Activated B cell treated with CpG ODN at 0.5 μM for 24 hours (primary cell): ENCODE data around the gene CRMP1. TPM values are rescaled to one million over a fixed set of nuclear protein-coding genes. Genes with fewer than 3 reads are reported as not detected.

Experiments
- ATAC-seq: fragments of 200-7000 bp; cut with Tn5 transposase; one replicate; pipeline ENCODE4 v1.10.0; 2021; ENCODE audit warnings: low read depth, mild to moderate bottlenecking, moderate library complexity
- CTCF ChIA-PET: fragments of 350-600 bp; sonication (Branson Sonifier 250); formaldehyde crosslinking; loops from one replicate; lab custom pipeline; 2021; ENCODE audit warnings: antibody characterized with exemption; lab: Charles Lee
- POLR2A ChIA-PET: fragments of 350-600 bp; sonication (Branson Sonifier 250); formaldehyde crosslinking; loops from one replicate; lab custom pipeline; 2021; ENCODE audit warnings: antibody characterized with exemption; lab: Charles Lee
- DNase-seq: peaks from one replicate; pipeline ENCODE4 v3.0.0; 2022
- H3K27ac Mint-ChIP-seq: one replicate; pipeline ENCODE4 v1.8.0; 2020; ENCODE audit warnings: mixed read lengths
- H3K27me3 Mint-ChIP-seq: one replicate; pipeline ENCODE4 v1.8.0; 2021; ENCODE audit warnings: mixed read lengths
- H3K36me3 Mint-ChIP-seq: one replicate; pipeline ENCODE4 v1.8.0; 2021; ENCODE audit warnings: low read depth, mixed read lengths
- H3K4me1 Mint-ChIP-seq: one replicate; pipeline ENCODE4 v1.8.0; 2021; ENCODE audit warnings: mixed read lengths
- H3K4me3 Mint-ChIP-seq: one replicate; pipeline ENCODE4 v1.8.0; 2020; ENCODE audit warnings: mild to moderate bottlenecking, mixed read lengths
- H3K9me3 Mint-ChIP-seq: one replicate; pipeline ENCODE4 v1.8.0; 2020; ENCODE audit warnings: mixed read lengths
- CTCF ChIP-seq: fragments of 200-600 bp; IDR thresholded peaks from one replicate; pipeline ENCODE4 v1.8.0; 2022; ENCODE audit warnings: antibody characterized with exemption, mild to moderate bottlenecking
- intact Hi-C: fragments of 100-400 bp; cut with micrococcal nuclease; formaldehyde crosslinking; loops from one replicate; pipeline ENCODE4 v1.15.1; 2024
- total RNA-seq: library from RNA; stranded (reverse); gene quantifications from 2 replicates; pipeline ENCODE4 v1.2.3, GENCODE V29; 2022

Gene CRMP1
- total RNA-seq, 1 donor from 2014 or later = 0.09 TPM

- ChIA-PET CTCF (no interaction called here), POLR2A (no interaction called here)
- Mint-ChIP-seq H3K4me1 (peaks cover 22% of the 10 kb centered on the region), H3K9me3 (peaks cover 2% of the 10 kb centered on the region), H3K27me3 (peaks cover 57% of the 10 kb centered on the region), H3K4me3 (peak overlapping the region; percentile 0), H3K36me3 (no peaks in the 10 kb centered on the region), H3K27ac (no peak overlapping the region)
- intact Hi-C loops = no loop called here
- no peak for TF ChIP-seq CTCF
- no peak for ATAC-seq
- no peak for DNase-seq
Measured at GRCh38 chr4:5890063-5890727, 2.7 kb downstream of the CRMP1 start.

- peaks cover 49% of the 10 kb centered on the region for H3K27me3 Mint-ChIP-seq
- ATAC-seq (no peak), DNase-seq (no peak)
- no peaks in the 10 kb centered on the region for H3K36me3 Mint-ChIP-seq
- peaks cover 33% of the 10 kb centered on the region for H3K4me1 Mint-ChIP-seq
- CTCF ChIA-PET = no interaction called here
- peaks cover 2% of the 10 kb centered on the region for H3K9me3 Mint-ChIP-seq
- POLR2A ChIA-PET = no interaction called here
- TF ChIP-seq CTCF = no peak
- intact Hi-C loops = no loop called here
- peak overlapping the region; percentile 29 for H3K4me3 Mint-ChIP-seq
- no peak overlapping the region for H3K27ac Mint-ChIP-seq
Measured at GRCh38 chr4:5889002-5889696, 3.7 kb downstream of the CRMP1 start.

GRCh38 chr4:5888222-5889001, 4.5 kb downstream of the CRMP1 start:
- DNase-seq (no peak), ATAC-seq (no peak)
- intact Hi-C loops = no loop called here
- peaks cover 43% of the 10 kb centered on the region for H3K27me3 Mint-ChIP-seq
- peaks cover 38% of the 10 kb centered on the region for H3K4me1 Mint-ChIP-seq
- ChIA-PET CTCF (no interaction called here), POLR2A (no interaction called here)
- no peak overlapping the region for H3K27ac Mint-ChIP-seq
- H3K4me3 Mint-ChIP-seq = peak overlapping the region; percentile 29
- no peaks in the 10 kb centered on the region for H3K36me3 Mint-ChIP-seq
- H3K9me3 Mint-ChIP-seq = peaks cover 2% of the 10 kb centered on the region
- no peak for TF ChIP-seq CTCF

- H3K4me3 Mint-ChIP-seq = no peak overlapping the region
- ChIA-PET CTCF (no interaction called here), POLR2A (no interaction called here)
Measured at GRCh38 chr4:5887361-5888221, 5.3 kb downstream of the CRMP1 start.

More at GRCh38 chr4:5887361-5888221, 5.3 kb downstream of the CRMP1 start:
- H3K9me3 Mint-ChIP-seq = peaks cover 2% of the 10 kb centered on the region
- ATAC-seq = no peak
- intact Hi-C loops = no loop called here
- no peak overlapping the region for H3K27ac Mint-ChIP-seq
- DNase-seq = no peak
- no peak for TF ChIP-seq CTCF
- no peaks in the 10 kb centered on the region for H3K36me3 Mint-ChIP-seq
- H3K4me1 Mint-ChIP-seq = peaks cover 42% of the 10 kb centered on the region
- H3K27me3 Mint-ChIP-seq = peaks cover 46% of the 10 kb centered on the region
